SK-N-SH treated with all-trans-retinoic acid at 6 μM for 48 hours (cell line): ENCODE measurements around the gene EPHA1.
A peak's percentile ranks its signal among the peaks of the same experiment; 100 is the strongest.
"Not testable (repeated sequence)": the region's sequence is repeated elsewhere in the genome, so short reads cannot be mapped to it uniquely, and the experiment has no call there.

Experiments
- ATAC-seq: fragments of 200-7000 bp; cut with Tn5 transposase; 3 replicates; pipeline ENCODE4 v1.9.1; 2020; ENCODE audit warnings: mild to moderate bottlenecking, moderate library complexity
- ARNTL ChIP-seq: fragments of 450-650 bp; formaldehyde crosslinking; IDR thresholded peaks from 2 replicates; pipeline ENCODE4 v1.5.0; 2020; ENCODE audit warnings: low read depth, mild to moderate bottlenecking, moderate library complexity, borderline replicate concordance
- ESRRG ChIP-seq: fragments of 250-450 bp; sonication (Bioruptor Pico); IDR thresholded peaks from 2 replicates; pipeline ENCODE4 v1.6.1; 2021; ENCODE audit warnings: mild to moderate bottlenecking
- GLIS3 ChIP-seq: fragments of 250-450 bp; sonication (Bioruptor Pico); IDR thresholded peaks from 2 replicates; pipeline ENCODE4 v1.5.0; 2020; ENCODE audit warnings: mild to moderate bottlenecking, moderate library complexity
- ISL1 ChIP-seq: fragments of 250-450 bp; sonication (Bioruptor Pico); IDR thresholded peaks from 2 replicates; pipeline ENCODE4 v2.1.2; 2022; ENCODE audit warnings: mild to moderate bottlenecking, moderate library complexity
- PPARA ChIP-seq: fragments of 250-450 bp; sonication (Bioruptor Pico); IDR thresholded peaks from 2 replicates; pipeline ENCODE4 v1.5.0; 2020; ENCODE audit warnings: mild to moderate bottlenecking, borderline replicate concordance
- RARB ChIP-seq: fragments of 250-450 bp; sonication (Bioruptor Pico); IDR thresholded peaks from 2 replicates; pipeline ENCODE4 v1.8.0; 2021; ENCODE audit warnings: mild to moderate bottlenecking, moderate library complexity
- TCF4 ChIP-seq: fragments of 250-450 bp; sonication (Bioruptor Pico); IDR thresholded peaks from 2 replicates; pipeline ENCODE4 v1.8.0; 2021; ENCODE audit warnings: mild to moderate bottlenecking, moderate library complexity, borderline replicate concordance
- TOX ChIP-seq: fragments of 250-450 bp; sonication (Bioruptor Pico); IDR thresholded peaks from 2 replicates; pipeline ENCODE4 v1.8.0; 2021; ENCODE audit warnings: mild to moderate bottlenecking, moderate library complexity, borderline replicate concordance
- ZC3H10 ChIP-seq: fragments of 250-450 bp; sonication (Bioruptor Pico); IDR thresholded peaks from 2 replicates; pipeline ENCODE4 v1.5.1; 2021; ENCODE audit warnings: mild to moderate bottlenecking, moderate library complexity
- ZFP30 ChIP-seq: fragments of 450-650 bp; formaldehyde crosslinking; IDR thresholded peaks from 2 replicates; pipeline ENCODE4 v1.5.0; 2022; ENCODE audit warnings: mild to moderate bottlenecking, moderate library complexity
- ZNF8 ChIP-seq: fragments of 450-650 bp; formaldehyde crosslinking; IDR thresholded peaks from 2 replicates; pipeline ENCODE4 v1.5.0; 2020; ENCODE audit warnings: mild to moderate bottlenecking, moderate library complexity
- TF ChIP-seq, protein P1 (sequence below): fragments of 250-450 bp; sonication (Bioruptor Pico); IDR thresholded peaks from 2 replicates; pipeline ENCODE4 v1.5.1; 2020; ENCODE audit warnings: low read depth, mild to moderate bottlenecking, moderate library complexity
- TF ChIP-seq, protein P2 (sequence below): fragments of 250-450 bp; sonication (Bioruptor Pico); IDR thresholded peaks from 2 replicates; pipeline ENCODE4 v1.5.0; 2020; ENCODE audit warnings: mild to moderate bottlenecking, moderate library complexity
- TF ChIP-seq, protein P3 (sequence below): fragments of 250-450 bp; sonication (Bioruptor Pico); IDR thresholded peaks from 2 replicates; pipeline ENCODE4 v1.8.0; 2020; ENCODE audit warnings: mild to moderate bottlenecking, moderate library complexity, borderline replicate concordance
- TF ChIP-seq, protein P4 (sequence below): fragments of 250-450 bp; sonication (Bioruptor Pico); IDR thresholded peaks from 2 replicates; pipeline ENCODE4 v1.8.0; 2021; ENCODE audit warnings: low read depth, mild to moderate bottlenecking, moderate library complexity, borderline replicate concordance
- TF ChIP-seq, protein P5 (sequence below): fragments of 250-450 bp; sonication (Bioruptor Pico); IDR thresholded peaks from 2 replicates; pipeline ENCODE4 v1.5.1; 2021; ENCODE audit warnings: mild to moderate bottlenecking, moderate library complexity

Gene EPHA1

DNA sequence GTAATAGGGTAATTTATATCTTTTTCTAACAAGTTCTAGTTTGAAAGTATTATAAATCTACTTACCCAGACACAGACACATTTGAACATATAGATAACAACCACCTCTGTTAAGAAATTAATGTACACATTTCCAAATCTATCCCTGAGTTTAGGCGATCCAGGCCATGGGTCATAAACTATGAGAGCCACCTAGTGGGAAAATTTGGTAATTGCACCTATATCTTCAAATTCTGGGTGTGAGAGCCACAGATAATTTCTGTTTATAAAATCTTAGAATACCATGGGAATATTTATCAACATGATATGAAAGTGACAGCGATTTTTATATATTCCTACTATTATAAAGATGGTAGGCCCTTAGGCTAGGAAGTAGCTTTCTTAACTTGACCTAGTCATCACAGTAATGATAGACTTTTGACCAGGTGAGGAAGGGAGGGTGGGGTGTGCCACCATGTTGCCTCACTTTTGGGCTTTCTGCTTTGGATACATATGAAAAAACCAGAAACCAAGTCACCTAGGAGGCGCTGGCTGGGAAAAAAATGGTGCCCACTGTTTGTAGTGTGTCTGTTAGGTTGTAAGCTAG is 8.0 kb upstream of the EPHA1 start:
- TF ChIP-seq, protein P1, sequence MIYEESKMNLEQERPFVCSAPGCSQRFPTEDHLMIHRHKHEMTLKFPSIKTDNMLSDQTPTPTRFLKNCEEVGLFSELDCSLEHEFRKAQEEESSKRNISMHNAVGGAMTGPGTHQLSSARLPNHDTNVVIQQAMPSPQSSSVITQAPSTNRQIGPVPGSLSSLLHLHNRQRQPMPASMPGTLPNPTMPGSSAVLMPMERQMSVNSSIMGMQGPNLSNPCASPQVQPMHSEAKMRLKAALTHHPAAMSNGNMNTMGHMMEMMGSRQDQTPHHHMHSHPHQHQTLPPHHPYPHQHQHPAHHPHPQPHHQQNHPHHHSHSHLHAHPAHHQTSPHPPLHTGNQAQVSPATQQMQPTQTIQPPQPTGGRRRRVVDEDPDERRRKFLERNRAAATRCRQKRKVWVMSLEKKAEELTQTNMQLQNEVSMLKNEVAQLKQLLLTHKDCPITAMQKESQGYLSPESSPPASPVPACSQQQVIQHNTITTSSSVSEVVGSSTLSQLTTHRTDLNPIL (CRISPR knock-in tag), result no peak
- no peak for TF ChIP-seq GLIS3
- TF ChIP-seq ESRRG, result no peak
- TF ChIP-seq ZNF8, result no peak
- TF ChIP-seq PPARA (CRISPR knock-in tag), result no peak
- TF ChIP-seq, protein P2, sequence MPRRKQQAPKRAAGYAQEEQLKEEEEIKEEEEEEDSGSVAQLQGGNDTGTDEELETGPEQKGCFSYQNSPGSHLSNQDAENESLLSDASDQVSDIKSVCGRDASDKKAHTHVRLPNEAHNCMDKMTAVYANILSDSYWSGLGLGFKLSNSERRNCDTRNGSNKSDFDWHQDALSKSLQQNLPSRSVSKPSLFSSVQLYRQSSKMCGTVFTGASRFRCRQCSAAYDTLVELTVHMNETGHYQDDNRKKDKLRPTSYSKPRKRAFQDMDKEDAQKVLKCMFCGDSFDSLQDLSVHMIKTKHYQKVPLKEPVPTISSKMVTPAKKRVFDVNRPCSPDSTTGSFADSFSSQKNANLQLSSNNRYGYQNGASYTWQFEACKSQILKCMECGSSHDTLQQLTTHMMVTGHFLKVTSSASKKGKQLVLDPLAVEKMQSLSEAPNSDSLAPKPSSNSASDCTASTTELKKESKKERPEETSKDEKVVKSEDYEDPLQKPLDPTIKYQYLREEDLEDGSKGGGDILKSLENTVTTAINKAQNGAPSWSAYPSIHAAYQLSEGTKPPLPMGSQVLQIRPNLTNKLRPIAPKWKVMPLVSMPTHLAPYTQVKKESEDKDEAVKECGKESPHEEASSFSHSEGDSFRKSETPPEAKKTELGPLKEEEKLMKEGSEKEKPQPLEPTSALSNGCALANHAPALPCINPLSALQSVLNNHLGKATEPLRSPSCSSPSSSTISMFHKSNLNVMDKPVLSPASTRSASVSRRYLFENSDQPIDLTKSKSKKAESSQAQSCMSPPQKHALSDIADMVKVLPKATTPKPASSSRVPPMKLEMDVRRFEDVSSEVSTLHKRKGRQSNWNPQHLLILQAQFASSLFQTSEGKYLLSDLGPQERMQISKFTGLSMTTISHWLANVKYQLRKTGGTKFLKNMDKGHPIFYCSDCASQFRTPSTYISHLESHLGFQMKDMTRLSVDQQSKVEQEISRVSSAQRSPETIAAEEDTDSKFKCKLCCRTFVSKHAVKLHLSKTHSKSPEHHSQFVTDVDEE (CRISPR knock-in tag), result no peak
- TF ChIP-seq RARB (CRISPR knock-in tag), result no peak
- TF ChIP-seq, protein P3, sequence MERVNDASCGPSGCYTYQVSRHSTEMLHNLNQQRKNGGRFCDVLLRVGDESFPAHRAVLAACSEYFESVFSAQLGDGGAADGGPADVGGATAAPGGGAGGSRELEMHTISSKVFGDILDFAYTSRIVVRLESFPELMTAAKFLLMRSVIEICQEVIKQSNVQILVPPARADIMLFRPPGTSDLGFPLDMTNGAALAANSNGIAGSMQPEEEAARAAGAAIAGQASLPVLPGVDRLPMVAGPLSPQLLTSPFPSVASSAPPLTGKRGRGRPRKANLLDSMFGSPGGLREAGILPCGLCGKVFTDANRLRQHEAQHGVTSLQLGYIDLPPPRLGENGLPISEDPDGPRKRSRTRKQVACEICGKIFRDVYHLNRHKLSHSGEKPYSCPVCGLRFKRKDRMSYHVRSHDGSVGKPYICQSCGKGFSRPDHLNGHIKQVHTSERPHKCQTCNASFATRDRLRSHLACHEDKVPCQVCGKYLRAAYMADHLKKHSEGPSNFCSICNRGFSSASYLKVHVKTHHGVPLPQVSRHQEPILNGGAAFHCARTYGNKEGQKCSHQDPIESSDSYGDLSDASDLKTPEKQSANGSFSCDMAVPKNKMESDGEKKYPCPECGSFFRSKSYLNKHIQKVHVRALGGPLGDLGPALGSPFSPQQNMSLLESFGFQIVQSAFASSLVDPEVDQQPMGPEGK (CRISPR knock-in tag), result no peak
- no peak for TF ChIP-seq ZC3H10 (CRISPR knock-in tag)
- TF ChIP-seq, protein P4, sequence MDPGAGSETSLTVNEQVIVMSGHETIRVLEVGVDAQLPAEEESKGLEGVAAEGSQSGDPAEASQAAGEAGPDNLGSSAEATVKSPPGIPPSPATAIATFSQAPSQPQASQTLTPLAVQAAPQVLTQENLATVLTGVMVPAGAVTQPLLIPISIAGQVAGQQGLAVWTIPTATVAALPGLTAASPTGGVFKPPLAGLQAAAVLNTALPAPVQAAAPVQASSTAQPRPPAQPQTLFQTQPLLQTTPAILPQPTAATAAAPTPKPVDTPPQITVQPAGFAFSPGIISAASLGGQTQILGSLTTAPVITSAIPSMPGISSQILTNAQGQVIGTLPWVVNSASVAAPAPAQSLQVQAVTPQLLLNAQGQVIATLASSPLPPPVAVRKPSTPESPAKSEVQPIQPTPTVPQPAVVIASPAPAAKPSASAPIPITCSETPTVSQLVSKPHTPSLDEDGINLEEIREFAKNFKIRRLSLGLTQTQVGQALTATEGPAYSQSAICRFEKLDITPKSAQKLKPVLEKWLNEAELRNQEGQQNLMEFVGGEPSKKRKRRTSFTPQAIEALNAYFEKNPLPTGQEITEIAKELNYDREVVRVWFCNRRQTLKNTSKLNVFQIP (CRISPR knock-in tag), result no peak
- no peak for TF ChIP-seq ISL1
- TF ChIP-seq TOX (CRISPR knock-in tag), result no peak
- TF ChIP-seq TCF4 (CRISPR knock-in tag), result no peak
- no peak for TF ChIP-seq ARNTL (CRISPR knock-in tag)
- TF ChIP-seq ZFP30 (CRISPR knock-in tag), result no peak
- ATAC-seq, result peak; percentile 61

DNA sequence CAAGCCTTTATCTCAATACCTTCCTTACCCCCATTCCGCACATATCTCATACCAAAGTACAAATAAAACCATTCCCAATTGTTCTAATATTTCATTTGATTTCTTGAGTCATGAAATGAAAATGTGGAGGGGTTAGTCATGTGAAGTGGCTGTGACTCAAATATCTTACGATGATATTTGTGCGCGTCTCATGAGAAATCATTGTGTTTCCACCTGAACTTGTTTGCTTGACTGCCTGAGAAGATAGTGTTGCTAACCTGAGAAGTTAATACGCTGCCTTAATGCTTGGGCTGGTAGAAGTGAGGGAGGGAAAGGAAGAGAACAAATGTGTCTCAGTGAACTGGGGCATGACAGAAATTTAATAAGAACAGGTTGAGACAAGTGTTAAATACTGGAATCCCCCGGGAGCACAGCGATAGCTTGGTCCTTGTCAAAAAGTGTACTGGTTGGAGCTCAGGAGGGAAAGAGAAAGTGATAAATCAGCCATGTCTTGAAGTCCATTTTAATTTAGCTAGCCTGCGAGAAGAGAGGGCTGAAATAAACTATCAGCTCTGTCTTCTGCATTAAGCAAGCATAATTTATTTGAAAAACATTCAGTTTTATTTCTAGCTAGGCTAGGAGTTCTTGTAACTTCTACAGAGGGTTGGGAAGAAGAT is 7.2 kb upstream of the EPHA1 start:
- peak; percentile 64 for ATAC-seq
- TF ChIP-seq, protein P5, sequence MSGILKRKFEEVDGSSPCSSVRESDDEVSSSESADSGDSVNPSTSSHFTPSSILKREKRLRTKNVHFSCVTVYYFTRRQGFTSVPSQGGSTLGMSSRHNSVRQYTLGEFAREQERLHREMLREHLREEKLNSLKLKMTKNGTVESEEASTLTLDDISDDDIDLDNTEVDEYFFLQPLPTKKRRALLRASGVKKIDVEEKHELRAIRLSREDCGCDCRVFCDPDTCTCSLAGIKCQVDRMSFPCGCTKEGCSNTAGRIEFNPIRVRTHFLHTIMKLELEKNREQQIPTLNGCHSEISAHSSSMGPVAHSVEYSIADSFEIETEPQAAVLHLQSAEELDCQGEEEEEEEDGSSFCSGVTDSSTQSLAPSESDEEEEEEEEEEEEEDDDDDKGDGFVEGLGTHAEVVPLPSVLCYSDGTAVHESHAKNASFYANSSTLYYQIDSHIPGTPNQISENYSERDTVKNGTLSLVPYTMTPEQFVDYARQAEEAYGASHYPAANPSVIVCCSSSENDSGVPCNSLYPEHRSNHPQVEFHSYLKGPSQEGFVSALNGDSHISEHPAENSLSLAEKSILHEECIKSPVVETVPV (CRISPR knock-in tag), result no peak
- TF ChIP-seq, protein P3 (CRISPR knock-in tag), result no peak
- TF ChIP-seq ZNF8, result no peak

DNA sequence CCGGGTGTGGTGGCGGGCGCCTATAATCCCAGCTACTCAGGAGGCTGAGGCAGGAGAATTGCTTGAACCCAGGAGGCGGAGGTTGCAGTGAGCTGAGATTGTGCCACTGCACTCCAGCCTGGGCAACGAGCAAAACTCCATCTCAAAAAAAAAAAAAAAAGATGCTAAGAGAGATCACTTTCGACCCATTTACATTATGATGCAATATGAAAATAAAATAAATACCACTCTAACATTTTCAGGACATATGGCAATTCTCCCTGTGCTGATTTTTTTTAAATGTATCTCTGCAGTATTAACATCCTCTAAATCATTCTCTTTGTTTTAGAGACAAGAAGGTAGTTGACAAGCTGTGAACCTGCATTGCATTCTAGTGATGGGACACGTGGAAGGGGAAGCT is 6.6 kb upstream of the EPHA1 start:
- ATAC-seq, result not testable (repeated sequence)
